Measurements from ENCODE around the gene JAGN1. TPM values are rescaled to one million over a fixed set of nuclear protein-coding genes. Genes with fewer than 3 reads are reported as not detected.

Gene JAGN1
- total RNA-seq, 2 experiments from 2014 or later, result 14.4 to 15.1 TPM

DNA sequence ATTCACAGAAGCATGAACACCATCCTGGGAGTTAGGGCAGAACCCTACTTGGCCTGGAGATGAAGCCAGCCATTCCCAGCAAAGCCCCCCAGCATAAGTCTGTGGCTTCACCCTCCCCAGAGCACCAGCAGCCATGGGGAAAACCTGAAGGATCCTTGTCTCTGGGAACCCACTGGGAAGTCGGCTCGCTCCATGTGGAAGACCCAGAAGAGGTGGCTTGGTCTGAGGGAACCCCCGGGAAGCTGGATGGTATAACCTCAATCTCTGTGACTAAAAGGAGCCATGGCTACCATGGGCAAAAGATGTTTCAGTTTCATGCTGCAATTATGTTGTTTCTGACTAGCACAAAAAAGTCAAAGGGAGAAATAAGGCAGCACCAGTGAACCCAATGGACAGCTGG lies 34.8 kb upstream of the JAGN1 start:
- ATAC-seq (ENCODE audit: poor library complexity) (no peak), DNase-seq (no peak)
- Histone ChIP-seq H3K9me3 (ENCODE audit: control insufficient read depth in 1 of 2, insufficient read depth in 1 of 2, low read length in 2 of 2) (no peaks in the 10 kb centered on the region), H3K4me1 (ENCODE audit: insufficient read depth, low read length) (no peaks in the 10 kb centered on the region), H3K36me3 (ENCODE audit: insufficient read depth, low read length) (no peaks in the 10 kb centered on the region), H3K27ac (ENCODE audit: low read depth in 1 of 2, low read length in 2 of 2) (no peak overlapping the region), H3K4me3 (ENCODE audit: low read length) (no peak overlapping the region), H3K27me3 (ENCODE audit: control insufficient read depth in 1 of 2, insufficient read depth in 2 of 2, low read length in 2 of 2) (no peaks in the 10 kb centered on the region)
- Mint-ChIP-seq H3K4me1 (ENCODE audit: low read depth) (peaks cover 4% of the 10 kb centered on the region), H3K4me3 (no peak overlapping the region), H3K36me3 (ENCODE audit: low read depth) (no peaks in the 10 kb centered on the region), H3K27me3 (peaks cover 5% of the 10 kb centered on the region), H3K9me3 (no peaks in the 10 kb centered on the region), H3K27ac (no peak overlapping the region)
- TF ChIP-seq, protein P1, sequence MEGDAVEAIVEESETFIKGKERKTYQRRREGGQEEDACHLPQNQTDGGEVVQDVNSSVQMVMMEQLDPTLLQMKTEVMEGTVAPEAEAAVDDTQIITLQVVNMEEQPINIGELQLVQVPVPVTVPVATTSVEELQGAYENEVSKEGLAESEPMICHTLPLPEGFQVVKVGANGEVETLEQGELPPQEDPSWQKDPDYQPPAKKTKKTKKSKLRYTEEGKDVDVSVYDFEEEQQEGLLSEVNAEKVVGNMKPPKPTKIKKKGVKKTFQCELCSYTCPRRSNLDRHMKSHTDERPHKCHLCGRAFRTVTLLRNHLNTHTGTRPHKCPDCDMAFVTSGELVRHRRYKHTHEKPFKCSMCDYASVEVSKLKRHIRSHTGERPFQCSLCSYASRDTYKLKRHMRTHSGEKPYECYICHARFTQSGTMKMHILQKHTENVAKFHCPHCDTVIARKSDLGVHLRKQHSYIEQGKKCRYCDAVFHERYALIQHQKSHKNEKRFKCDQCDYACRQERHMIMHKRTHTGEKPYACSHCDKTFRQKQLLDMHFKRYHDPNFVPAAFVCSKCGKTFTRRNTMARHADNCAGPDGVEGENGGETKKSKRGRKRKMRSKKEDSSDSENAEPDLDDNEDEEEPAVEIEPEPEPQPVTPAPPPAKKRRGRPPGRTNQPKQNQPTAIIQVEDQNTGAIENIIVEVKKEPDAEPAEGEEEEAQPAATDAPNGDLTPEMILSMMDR (IDR thresholded peaks at IDR 0.05), result no peak
- ChIA-PET POLR2A (no interaction called here), CTCF (no interaction called here)
- intact Hi-C loops (cut with DNase I, micrococcal nuclease), result no loop called here

DNA sequence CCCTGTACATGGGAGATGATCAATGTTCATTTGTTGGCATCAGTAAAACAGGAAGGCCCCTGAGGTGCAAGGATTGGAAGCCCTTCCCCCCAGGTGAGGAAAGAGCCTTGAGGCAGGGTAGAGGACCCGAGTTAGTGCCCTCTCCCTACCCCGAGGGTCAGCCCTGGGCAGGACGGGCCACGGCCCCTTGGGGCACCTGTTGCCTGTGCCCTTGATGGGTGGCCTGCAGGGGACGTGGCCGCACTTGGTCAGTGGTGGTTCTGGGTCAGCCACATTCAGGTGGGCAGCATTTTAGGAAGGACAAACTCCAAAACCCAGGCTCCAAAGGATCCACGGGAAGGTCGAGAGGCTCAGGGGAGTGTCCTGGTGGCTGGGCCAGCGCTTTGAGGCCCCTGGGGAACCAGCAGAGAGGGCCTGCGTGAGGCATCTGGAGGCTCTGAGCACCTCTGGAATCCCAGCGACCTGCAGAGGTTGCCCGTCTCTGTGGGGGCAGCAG lies 30.8 kb upstream of the JAGN1 start:
- TF ChIP-seq, protein P1 (IDR thresholded peaks at IDR 0.05), result no peak
- no peak overlapping the region for H3K27ac ChIP-seq (ENCODE audit: low read depth in 1 of 2, low read length in 2 of 2)
- Mint-ChIP-seq H3K4me1 (ENCODE audit: low read depth) (no peaks in the 10 kb centered on the region), H3K4me3 (no peak overlapping the region), H3K27ac (no peak overlapping the region), H3K27me3 (peaks cover 9% of the 10 kb centered on the region), H3K9me3 (no peaks in the 10 kb centered on the region), H3K36me3 (ENCODE audit: low read depth) (no peaks in the 10 kb centered on the region)
- H3K9me3 ChIP-seq (ENCODE audit: control insufficient read depth in 1 of 2, insufficient read depth in 1 of 2, low read length in 2 of 2), result peaks cover 0 to 8% of the 10 kb centered on the region in 2 experiments
- CTCF ChIA-PET, result no interaction called here
- no peak for ATAC-seq (ENCODE audit: poor library complexity)
- peaks cover 11 to 17% of the 10 kb centered on the region in 2 experiments for H3K27me3 ChIP-seq (ENCODE audit: control insufficient read depth in 1 of 2, insufficient read depth in 2 of 2, low read length in 2 of 2)
- H3K36me3 ChIP-seq (ENCODE audit: insufficient read depth, low read length), result no peaks in the 10 kb centered on the region
- POLR2A ChIA-PET, result no interaction called here
- H3K4me3 ChIP-seq (ENCODE audit: low read length), result no peak overlapping the region
- intact Hi-C loops (cut with DNase I, micrococcal nuclease), result no loop called here
- H3K4me1 ChIP-seq (ENCODE audit: insufficient read depth, low read length), result peaks cover 9% of the 10 kb centered on the region
- no peak for DNase-seq

DNA sequence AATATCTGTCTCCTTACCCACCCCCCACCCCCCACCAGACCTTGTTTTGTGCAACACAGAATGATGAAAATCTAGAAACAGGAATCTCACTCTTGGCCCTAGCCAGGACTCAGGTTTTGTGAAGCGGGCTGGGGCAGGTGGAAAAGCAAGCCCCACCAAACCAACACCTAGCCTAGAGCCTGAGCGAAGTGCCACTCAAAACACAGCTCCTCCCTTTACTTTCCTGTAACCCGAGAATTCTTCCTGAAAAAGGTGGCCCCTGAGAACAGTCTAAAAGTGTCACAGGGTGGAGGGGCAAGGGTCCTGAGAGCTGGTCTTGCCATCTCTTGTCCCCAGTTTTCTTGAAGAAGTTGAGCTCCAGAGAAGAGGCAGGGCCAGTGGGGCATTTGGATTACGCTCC lies 29.2 kb upstream of the JAGN1 start:
- ChIA-PET CTCF (no interaction called here), POLR2A (no interaction called here)
- H3K27ac Mint-ChIP-seq, result no peak overlapping the region
- H3K27me3 Mint-ChIP-seq, result peaks cover 9% of the 10 kb centered on the region
- no peak for DNase-seq
- no peak overlapping the region for H3K4me3 ChIP-seq (ENCODE audit: low read length)
- H3K4me1 Mint-ChIP-seq (ENCODE audit: low read depth), result no peaks in the 10 kb centered on the region
- H3K9me3 Mint-ChIP-seq, result no peaks in the 10 kb centered on the region
- no peak overlapping the region for H3K4me3 Mint-ChIP-seq
- intact Hi-C loops (cut with DNase I, micrococcal nuclease), result no loop called here
- no peak for ATAC-seq (ENCODE audit: poor library complexity)
- peaks cover 11 to 17% of the 10 kb centered on the region in 2 experiments for H3K27me3 ChIP-seq (ENCODE audit: control insufficient read depth in 1 of 2, insufficient read depth in 2 of 2, low read length in 2 of 2)
- H3K4me1 ChIP-seq (ENCODE audit: insufficient read depth, low read length), result peaks cover 9% of the 10 kb centered on the region
- H3K9me3 ChIP-seq (ENCODE audit: control insufficient read depth in 1 of 2, insufficient read depth in 1 of 2, low read length in 2 of 2), result peaks cover 0 to 8% of the 10 kb centered on the region in 2 experiments
- TF ChIP-seq, protein P1 (IDR thresholded peaks at IDR 0.05), result no peak
- no peaks in the 10 kb centered on the region for H3K36me3 ChIP-seq (ENCODE audit: insufficient read depth, low read length)
- no peak overlapping the region for H3K27ac ChIP-seq (ENCODE audit: low read depth in 1 of 2, low read length in 2 of 2)
- no peaks in the 10 kb centered on the region for H3K36me3 Mint-ChIP-seq (ENCODE audit: low read depth)

All from CD4-positive, alpha-beta T cell (primary cell).